Measurements from ENCODE around the gene AK9.
A peak's percentile ranks its signal among the peaks of the same experiment; 100 is the strongest.

Gene AK9

DNA sequence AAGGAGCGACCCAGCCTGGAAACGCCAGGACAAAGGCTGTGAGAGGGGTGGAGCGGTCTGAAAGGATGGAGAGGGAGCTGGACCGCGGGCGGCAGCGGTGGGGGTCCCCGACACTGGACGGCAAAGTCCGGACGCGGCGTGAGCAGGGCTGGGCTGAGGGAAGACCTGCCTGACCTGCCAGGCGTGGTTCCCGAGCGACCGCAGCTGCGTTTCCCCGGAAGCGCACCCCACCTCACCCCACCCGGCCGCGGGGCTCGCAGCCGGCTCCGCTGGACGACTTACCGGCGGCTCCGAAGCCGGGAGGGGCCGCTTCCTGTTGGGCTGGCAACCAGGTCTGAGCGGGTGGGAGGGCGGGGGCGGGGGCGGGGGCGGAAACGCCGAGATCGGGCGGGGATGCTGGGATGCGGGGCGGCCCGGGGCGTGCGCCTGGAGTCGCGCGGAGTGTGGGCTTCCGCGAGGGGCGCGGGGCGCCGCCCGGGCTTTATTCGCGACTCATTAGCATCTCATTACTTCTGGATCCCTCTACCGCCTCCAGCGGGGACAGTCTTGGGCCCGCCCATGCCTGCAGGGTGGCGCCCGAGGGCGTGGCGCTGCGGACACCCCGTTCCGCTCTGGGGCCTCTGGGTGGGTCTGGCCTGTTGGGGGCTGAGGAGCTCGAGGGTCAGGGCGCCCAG lies 235.4 kb downstream of the AK9 start, which contains the start of gene MICAL1:
Gene MICAL1 (minus strand): TSS at position 336 of the 674 bp plus-strand sequence. CDS start 1,576 bp downstream, outside the sequence.
- no peak for DNase-seq

DNA sequence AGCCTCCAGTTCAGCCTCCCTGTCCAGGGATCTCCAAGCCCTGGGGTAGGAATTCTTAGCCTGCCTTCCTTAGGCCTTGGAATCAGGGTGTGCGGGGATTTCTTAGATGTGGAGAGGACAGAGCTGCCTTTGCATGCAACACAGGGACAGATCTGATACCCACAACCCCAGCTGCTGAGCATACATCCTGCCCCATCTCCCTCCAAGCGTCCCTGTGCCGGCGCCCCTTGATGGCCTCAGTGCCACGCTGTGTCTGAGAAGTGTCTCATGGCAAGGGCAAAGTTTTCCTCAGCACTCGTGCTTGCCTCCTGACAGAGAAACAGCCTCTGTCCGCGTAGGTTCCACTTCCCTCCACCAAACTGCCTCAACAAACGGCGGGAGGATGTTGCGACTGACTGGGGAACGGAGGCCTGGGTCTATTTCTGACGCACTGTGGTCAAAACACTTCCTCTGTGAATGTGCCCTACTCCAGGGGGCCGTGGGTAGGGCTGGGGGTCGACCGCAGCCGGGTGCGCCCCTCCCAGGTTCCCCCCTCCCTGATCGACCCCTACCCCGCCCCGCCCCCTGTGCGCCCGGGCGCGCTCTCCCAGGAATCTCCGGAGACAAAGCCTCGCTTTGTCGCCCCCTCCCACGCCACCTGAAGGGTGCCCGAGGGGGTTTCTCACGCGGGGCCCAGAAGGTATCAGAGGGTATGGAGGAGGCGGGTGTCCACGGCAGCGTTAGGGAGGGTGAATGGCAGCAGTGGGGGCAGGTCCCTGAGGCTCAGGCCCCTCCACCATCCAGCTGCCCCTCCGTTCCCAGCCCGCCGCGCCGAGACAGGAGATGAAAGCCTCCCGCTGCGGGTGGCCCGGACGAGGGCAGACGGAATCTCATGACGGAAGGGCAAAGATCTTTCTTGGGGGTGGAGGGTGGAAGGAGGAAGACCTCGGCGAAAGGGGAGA lies 236.2 kb downstream of the AK9 start:
- DNase-seq, result peak; percentile 71 to 79

DNA sequence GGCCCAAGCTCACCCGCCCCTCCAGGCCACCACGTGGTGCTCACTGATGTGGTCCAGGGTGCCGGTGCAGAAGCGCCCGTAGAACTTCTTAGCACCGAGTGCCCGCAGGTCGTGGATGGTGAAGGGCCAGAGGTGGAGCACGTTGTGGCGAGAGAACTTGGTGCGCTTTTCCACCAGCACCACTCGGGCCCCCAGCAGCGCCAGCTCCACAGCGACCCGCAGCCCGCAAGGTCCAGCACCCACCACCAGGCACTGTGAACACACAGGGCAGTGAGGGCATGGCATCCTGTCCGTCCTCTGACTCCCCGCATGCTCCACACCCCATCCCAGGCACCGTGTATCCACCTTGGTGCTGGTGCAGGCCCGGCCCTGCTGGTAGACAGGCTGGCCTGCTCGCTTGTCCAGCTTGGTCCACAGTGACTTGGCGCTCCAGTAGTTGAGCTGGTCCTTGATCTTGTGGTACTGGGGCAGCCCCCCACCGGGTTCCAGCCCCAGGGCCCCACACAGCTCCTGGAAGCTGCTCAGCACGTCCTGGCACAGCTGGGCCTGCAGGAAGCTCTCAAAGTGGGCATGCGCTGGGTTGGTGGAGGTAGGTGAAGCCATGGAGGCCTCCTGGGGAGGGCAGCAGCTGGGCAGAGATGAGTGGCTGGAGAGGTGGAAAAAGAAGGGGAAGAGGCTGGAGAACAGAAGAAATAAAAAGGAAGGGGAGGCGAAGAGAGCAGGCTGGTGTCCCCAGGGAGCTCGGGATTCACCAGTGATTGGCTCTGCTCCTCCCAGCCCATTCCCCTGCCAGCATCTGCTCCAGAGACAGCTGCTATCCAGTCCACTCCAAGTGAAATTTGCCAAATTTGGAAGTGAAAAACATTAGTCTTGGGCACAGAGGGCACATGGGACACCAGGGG lies 237.2 kb downstream of the AK9 start:
- DNase-seq, result no peak

DNA sequence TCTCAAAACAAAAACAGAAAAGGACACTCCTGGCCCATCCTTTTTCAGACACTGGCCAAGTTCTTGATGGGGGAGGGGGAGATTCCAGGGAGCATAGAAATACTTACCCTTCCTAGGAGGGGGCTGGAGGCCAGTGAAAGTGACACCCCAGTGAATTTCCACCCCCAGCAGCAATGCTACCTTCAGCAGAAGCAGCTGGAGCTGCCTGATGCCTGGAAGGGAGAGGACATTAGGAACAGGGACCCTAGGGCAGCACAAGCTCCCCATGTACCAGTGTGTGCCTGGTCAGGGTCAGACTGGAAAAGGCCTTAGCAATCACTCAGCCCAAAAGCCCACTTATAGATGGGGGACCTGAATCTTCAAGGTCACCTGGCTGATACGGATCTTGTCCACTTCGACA lies 237.8 kb downstream of the AK9 start:
- DNase-seq, result no peak

DNA sequence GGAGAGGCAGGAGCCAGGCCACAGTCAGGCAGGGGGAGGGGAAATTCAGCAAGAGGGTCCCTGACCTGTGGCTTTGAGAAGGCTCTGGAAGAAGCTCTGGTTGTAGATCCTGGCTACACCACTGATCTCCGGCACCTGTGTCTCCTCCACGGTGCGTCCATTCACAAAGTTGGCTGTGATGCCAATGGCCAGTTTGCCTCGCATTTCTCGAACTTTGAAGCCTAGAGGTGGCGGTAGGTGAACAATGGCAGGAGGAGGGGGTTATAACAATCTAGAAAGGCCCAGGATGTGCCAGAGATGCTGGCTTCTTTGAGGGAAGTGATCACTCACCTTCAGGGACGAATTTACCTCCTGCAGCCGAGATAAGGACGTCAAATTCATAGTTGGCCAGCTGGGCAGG lies 238.8 kb downstream of the AK9 start:
- no peak for DNase-seq

DNA sequence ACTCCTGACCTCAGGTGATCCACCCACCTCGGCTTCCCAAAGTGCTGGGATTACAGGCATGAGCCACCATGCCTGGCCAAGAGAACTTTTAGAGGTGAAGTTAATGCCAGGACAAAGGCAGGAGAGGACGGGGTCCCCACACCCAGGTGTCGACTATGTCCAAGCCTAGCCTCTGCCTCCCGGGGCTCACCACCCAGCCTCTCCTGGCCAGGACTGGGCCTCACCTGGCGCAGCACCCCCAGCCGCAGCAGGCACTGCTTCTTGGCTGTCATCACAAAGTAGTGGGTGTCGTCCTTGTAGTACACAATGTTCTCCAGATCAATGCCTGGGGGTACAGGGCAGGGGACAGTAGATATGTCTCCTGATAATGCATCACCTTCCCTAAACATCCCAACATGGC lies 239.6 kb downstream of the AK9 start:
- no peak for DNase-seq

DNA sequence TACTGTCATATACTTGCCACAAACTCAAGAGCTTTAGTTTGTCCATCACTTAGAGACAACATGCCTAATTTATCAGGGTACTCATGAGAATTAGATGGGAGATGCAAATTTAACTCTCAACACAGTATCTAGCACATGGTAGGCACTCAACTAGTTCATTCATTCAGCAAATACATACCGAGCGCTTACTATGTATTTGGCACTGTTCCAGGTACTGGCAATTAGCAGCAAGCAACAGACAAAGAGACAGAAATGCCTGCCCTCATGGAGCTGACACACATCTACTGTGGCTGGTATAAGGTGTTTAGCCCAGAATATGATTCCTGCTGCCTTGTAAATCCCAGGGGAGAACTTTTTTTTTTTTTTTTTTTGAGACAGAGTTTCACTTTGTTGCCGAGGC lies 240.2 kb downstream of the AK9 start:
- DNase-seq, result no peak

DNA sequence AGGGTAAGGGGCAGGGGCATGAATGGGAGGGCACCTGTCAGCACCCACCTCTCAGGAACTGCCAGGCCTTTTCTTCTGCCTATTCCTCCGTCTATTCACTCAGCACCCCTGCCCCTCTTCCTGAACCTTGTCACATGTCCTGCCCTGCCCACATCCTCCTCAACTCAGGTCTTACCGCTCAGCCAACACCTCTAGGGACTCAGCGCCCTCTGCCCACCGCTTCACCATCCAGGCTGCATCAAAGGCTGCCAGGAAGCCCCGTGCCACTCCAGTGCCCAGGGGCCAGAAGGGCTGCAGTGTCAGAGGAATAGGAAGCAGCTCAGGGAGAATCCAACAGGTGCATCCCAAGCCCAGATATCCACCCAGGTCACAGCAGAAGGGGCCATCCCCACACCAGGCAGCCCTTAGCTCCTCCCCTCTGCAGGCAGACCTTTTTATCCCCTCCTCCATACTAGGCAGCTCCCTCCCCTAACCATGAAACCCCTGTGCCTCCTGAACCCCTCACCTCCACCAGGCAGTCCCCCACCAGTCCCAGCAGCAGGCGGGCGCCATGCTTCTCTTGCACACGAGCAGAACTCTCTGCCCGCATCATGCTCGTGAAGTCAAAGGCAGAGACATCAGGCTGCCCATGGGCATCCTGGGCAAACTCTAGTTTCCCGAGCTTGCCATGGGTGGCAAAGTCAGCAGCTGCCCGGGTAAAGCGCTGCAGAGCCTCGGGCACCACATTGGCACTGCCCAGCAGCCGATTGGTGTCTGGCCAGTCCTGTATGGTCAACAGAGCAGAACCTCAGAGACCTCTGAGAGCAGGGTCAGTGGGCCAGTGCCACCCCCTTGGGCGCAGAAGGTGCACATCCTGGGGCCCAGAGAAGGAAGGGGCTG lies 241.0 kb downstream of the AK9 start:
- DNase-seq, result no peak

DNA sequence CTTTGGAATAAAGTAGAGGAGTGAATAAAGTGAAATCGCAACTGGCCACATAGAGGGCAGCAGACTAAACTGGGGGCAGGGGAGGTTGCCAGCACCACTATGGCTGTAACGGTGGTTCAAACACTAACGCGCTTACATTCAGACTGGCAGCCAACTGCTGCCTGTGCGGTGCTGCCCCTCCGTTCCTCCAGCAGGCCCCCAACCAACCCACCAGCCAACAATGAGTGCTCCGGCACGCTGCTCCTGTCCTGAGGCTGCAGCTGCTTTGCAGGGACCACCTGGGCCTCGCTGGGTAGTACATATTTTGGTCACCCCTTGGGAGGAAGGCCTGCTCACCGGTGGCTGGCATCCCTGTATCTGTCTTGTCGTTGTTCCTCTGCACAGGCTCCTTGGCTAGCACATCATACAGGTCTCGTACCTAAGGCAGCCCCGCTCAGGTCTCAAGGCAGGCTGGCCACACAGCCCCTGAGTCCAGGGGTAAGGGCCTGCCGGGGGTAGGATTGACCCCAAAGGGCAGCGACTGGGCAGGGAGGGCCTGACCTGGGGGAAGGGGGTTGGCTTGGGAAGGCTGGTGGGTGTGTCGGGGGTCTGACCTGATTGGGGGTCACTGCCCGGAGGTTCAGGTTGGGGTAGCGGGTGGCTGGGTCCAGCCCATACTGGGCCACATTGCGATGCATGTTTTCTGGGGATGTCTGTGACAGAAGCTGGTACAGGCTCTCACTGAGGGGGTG lies 241.8 kb downstream of the AK9 start:
- DNase-seq, result no peak

DNA sequence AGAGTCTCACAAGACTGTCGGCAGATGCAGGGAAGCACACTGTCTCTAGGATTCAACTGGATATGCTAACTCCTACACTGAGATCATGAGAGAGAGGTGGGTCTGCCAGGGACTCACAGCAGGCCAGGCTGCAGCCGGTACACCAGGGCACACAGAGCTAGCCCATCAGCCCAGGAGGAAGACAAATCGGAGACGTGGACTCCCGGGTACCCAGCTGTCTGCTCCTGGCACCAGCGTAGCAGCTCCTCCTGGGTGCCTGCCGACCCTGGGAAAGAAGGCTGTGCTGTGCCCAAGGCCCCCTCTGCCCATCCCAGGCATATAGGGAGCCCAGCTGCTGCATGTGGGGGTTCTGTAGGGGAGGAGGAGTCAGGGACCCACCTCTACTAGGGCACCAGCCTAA lies 242.4 kb downstream of the AK9 start:
- DNase-seq, result no peak

DNA sequence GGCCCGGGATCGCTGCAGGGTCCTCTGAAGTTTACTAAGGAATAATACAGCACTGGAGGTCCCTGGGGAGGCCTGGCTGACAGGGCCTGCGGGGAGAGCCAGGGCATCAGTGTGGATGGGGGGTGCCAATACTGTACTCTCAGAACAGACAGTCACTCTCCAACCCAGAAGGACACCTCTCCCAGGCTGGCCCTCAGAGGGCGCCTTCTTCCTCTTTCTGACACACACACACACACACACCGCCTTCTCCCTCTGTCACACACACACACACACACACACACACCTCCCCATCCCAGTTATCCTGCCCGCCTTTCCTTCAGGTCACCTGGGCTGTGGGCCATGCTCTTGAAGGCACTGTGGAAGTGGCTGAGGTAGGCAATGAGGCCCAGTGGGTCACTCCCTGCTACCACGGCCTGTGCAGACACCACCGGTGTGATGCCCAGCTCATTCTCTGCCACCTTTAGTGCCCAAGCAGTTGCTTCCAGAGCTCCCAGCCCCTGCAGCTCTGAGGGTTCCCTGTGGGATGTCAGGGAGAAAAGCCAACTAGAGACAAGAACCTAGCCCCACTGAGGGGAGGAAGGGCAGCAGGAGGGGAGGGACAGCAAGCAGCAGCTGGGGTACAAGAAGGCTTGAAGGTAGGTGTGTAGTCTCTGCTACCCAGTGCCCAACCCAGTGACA lies 243.0 kb downstream of the AK9 start:
- DNase-seq, result peak; percentile 41 to 47

DNA sequence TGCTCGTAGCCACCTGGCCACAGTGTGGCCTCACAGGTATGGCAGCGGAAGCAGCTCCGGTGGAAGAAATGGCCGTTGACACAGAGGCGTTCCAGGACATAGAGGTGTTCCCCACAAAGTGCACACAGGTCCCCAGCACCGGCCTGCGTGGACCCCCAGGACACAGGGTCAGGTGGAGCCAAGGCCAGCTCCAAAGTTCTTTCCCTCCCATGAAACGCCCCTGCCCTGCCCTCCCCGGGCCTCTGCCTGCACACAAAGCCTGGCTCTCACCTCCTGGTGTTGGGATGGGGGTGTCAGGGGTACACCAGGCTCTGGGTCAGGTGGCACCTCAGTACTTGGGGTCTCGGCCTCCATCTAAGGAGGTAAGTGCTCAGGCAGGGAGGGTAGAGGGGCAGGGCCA lies 243.9 kb downstream of the AK9 start:
- no peak for DNase-seq

DNA sequence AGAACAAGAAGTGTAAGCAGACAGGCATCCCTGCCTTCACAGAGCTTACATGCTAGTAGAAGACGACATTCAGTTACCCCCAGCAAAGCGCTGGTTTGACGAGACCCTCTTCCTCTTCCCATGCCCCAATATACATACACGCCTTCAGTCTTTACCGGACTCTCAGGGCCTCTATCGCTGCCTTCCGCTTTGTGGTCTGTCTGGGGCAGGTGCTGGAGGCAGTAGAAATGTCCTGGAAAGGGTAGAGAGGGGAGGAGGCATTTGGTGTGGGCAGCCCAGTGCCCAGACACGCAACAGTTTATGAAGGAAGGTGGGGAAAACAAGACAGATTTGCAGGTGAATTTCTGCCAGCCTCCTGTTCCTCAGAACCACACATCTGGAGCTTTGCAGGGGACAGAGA lies 244.5 kb downstream of the AK9 start:
- no peak for DNase-seq

DNA sequence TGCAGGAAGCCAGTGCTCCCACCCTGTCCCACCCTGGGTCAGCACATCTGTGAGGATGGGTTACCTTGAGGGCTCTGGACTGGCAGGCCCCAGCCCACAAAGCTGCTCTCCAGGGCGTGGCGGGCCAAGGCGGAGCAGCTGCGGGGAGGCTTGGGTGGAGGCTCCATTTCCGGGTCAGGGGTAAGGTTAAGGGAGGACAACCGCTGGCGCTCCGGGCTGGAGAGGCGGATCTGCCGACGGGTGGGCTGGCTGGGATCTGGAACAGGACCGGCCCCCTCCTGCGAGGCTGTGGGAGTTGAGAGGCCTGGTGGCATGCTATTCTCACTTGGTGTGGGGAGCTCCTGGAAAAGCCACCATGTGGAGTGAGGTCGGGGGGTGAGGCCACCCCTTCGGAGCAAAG lies 244.9 kb downstream of the AK9 start:
- no peak for DNase-seq

DNA sequence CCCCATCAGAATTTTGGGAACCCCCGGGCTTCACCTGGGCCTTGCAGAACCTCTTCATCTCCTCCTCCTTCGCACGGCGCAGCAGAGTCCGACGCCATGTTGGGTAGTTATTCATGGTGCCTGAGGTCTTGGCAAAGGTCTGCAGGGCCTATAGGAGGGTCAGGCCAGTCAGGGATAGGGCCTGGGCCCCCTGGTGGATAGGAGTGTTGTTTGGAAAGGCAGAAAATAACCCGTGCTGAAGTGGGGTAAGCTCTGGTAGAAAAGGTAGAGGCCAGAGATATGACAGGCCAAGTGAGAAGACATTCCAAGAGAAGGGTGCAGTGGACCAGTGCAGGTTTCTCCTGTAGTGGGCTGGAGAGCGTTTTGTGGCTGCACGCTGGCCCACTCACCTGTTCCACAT lies 245.6 kb downstream of the AK9 start:
- peak in 1 of 2 experiments; percentile 9 for DNase-seq

DNA sequence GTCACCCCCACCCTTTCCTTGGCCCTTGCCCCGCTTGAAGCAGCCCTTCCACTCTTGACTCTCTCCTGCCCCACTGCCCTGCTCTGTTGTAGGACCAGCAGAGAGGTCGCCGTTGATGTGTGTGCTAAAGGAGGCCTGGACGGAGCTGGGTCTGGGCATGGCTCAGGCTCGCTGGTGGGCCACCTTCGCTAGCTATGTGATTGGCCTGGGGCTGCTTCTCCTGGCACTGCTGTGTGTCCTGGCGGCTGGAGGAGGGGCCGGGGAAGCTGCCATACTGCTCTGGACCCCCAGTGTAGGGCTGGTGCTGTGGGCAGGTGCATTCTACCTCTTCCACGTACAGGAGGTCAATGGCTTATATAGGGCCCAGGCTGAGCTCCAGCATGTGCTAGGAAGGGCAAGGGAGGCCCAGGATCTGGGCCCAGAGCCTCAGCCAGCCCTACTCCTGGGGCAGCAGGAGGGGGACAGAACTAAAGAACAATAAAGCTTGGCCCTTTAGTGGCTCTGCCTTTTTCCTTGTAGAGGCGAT lies 247.5 kb downstream of the AK9 start:
- DNase-seq, result no peak

Data from Kasumi-1 (cell line).